Neuronal stem cell (in vitro differentiated cells): Measurements from ENCODE around the gene PSAT1.

ENCODE experiments used
- DNase-seq: peaks from one replicate; pipeline ENCODE4 v3.0.0-alpha.2; 2013; ENCODE audit warnings: low spot score
- H2AFZ ChIP-seq: one replicate; pipeline ENCODE4 v1.6.1; 2013; ENCODE audit warnings: mild to moderate bottlenecking, low read length, inconsistent platforms
- H2AK5ac ChIP-seq: 2 replicates; pipeline ENCODE4 v1.6.1; 2013; ENCODE audit warnings: low read depth, mild to moderate bottlenecking, inconsistent platforms, low read length, moderate library complexity, mixed read lengths
- H2BK120ac ChIP-seq: 2 replicates; pipeline ENCODE4 v1.6.1; 2013; ENCODE audit warnings: low read depth, mild to moderate bottlenecking, inconsistent platforms, low read length, moderate library complexity, mixed read lengths
- H2BK12ac ChIP-seq: one replicate; pipeline ENCODE4 v1.6.1; 2013; ENCODE audit warnings: low read length, inconsistent platforms
- H2BK15ac ChIP-seq: 2 replicates; pipeline ENCODE4 v1.6.1; 2013; ENCODE audit warnings: mild to moderate bottlenecking, low read length, inconsistent platforms, mixed read lengths
- H2BK5ac ChIP-seq: one replicate; pipeline ENCODE4 v1.6.1; 2013; ENCODE audit warnings: inconsistent platforms, mild to moderate bottlenecking, low read length, moderate library complexity
- H3K14ac ChIP-seq: one replicate; pipeline ENCODE4 v1.6.1; 2013; ENCODE audit warnings: low read length, inconsistent platforms
- H3K18ac ChIP-seq: 2 replicates; pipeline ENCODE4 v1.6.1; 2013; ENCODE audit warnings: low read length, inconsistent platforms
- H3K23ac ChIP-seq: 2 replicates; pipeline ENCODE4 v1.6.1; 2013; ENCODE audit warnings: low read depth, mild to moderate bottlenecking, mixed read lengths, low read length, inconsistent platforms; ENCODE audit not compliant: poor library complexity
- H3K27ac ChIP-seq: replicated peaks from 3 replicates; pipeline ENCODE4 v1.5.1; 2013; ENCODE audit warnings: low read length, inconsistent platforms
- H3K27me3 ChIP-seq, 3 experiments: 2 replicates each; pipeline ENCODE4 v1.6.1; 2013; ENCODE audit warnings: low read length in 3 of 3, mild to moderate bottlenecking in 2 of 3, inconsistent platforms in 1 of 3, low read depth in 1 of 3, mixed read lengths in 1 of 3, moderate library complexity in 1 of 3; ENCODE audit not compliant: control insufficient read depth in 3 of 3, insufficient read depth in 3 of 3
- H3K36me3 ChIP-seq, 2 donors: replicated peaks in 1 of 2; 2 replicates each; pipeline ENCODE4 v1.6.1; 2013; ENCODE audit warnings: low read length in 2 of 2; ENCODE audit not compliant: control insufficient read depth in 2 of 2, insufficient read depth in 2 of 2
- H3K4ac ChIP-seq: 2 replicates; pipeline ENCODE4 v1.6.1; 2013; ENCODE audit warnings: inconsistent platforms, mild to moderate bottlenecking, low read length, moderate library complexity
- H3K4me1 ChIP-seq, 2 donors: 1 replicate in 1 of 2; 2 replicates in 1 of 2; pipeline ENCODE4 v1.6.1; 2013; ENCODE audit warnings: low read length in 2 of 2, low read depth in 1 of 2; ENCODE audit not compliant: control insufficient read depth in 2 of 2, insufficient read depth in 1 of 2
- H3K4me2 ChIP-seq: one replicate; pipeline ENCODE4 v1.6.1; 2013; ENCODE audit warnings: mild to moderate bottlenecking, low read length, inconsistent platforms; ENCODE audit not compliant: insufficient read depth, poor library complexity, severe bottlenecking
- H3K4me3 ChIP-seq, 2 donors: 2 replicates each; pipeline ENCODE4 v1.5.1; 2013; ENCODE audit warnings: low read length in 2 of 2, mild to moderate bottlenecking in 2 of 2, inconsistent platforms in 1 of 2, moderate library complexity in 1 of 2
- H3K79me1 ChIP-seq: one replicate; pipeline ENCODE4 v1.6.1; 2013; ENCODE audit warnings: low read depth, mild to moderate bottlenecking, inconsistent platforms, low read length, moderate library complexity
- H3K9ac ChIP-seq: one replicate; pipeline ENCODE4 v1.6.1; 2013; ENCODE audit warnings: mild to moderate bottlenecking, low read depth, low read length, inconsistent platforms; ENCODE audit not compliant: poor library complexity
- H3K9me3 ChIP-seq, 2 donors: replicated peaks in 1 of 2; 2 replicates each; pipeline versions ENCODE3 to v1.6.1; 2013; ENCODE audit warnings: low read length in 2 of 2, mild to moderate bottlenecking in 2 of 2, inconsistent platforms in 1 of 2, low read depth in 1 of 2, mixed read lengths in 1 of 2, moderate library complexity in 1 of 2; ENCODE audit not compliant: control insufficient read depth in 2 of 2, insufficient read depth in 1 of 2
- H4K8ac ChIP-seq: one replicate; pipeline ENCODE4 v1.6.1; 2013; ENCODE audit warnings: low read depth, mild to moderate bottlenecking, inconsistent platforms, low read length, moderate library complexity
- H4K91ac ChIP-seq: one replicate; pipeline ENCODE4 v1.6.1; 2013; ENCODE audit warnings: low read length, low read depth, mild to moderate bottlenecking, inconsistent platforms; ENCODE audit not compliant: poor library complexity
- WGBS, 2 donors: extraction: QIAGEN DNeasy Blood & Tissue Kit; methylation state at CpG; one replicate each; pipeline ENCODE4 v1.1.7; 2013; ENCODE audit warnings: missing lambda C conversion rate in 2 of 2, mixed read lengths in 1 of 2; ENCODE audit not compliant: insufficient read length in 2 of 2, insufficient replicate concordance in 1 of 2; ENCODE audit errors: extremely low coverage in 2 of 2; 5-methylcytosine and 5-hydroxymethylcytosine counted together

The PSAT1 gene

GRCh38 chr9:78292026-78292425 lies 4.9 kb upstream of the PSAT1 start:
- H4K91ac ChIP-seq: no peak overlapping the region
- peaks cover 5 to 14% of the 10 kb centered on the region in 2 donors for H3K4me1 ChIP-seq
- no peak overlapping the region for H2BK12ac ChIP-seq
- no peak overlapping the region for H3K4me2 ChIP-seq
- H2BK120ac ChIP-seq: no peak overlapping the region
- no peak overlapping the region for H2BK15ac ChIP-seq
- no peak overlapping the region for H3K4ac ChIP-seq
- H2AFZ ChIP-seq: peak overlapping the region; percentile 57
- H3K9me3 ChIP-seq: no peaks in the 10 kb centered on the region
- H3K14ac ChIP-seq: no peak overlapping the region
- H3K27me3 ChIP-seq: no peaks in the 10 kb centered on the region
- no peak overlapping the region for H4K8ac ChIP-seq
- no peak overlapping the region for H3K27ac ChIP-seq
- H3K79me1 ChIP-seq: no peaks in the 10 kb centered on the region
- H3K23ac ChIP-seq: no peak overlapping the region
- no peak overlapping the region for H3K9ac ChIP-seq
- no peak for DNase-seq
- H3K18ac ChIP-seq: no peak overlapping the region
- H2AK5ac ChIP-seq: no peak overlapping the region
- H2BK5ac ChIP-seq: no peak overlapping the region
- H3K36me3 ChIP-seq: no peaks in the 10 kb centered on the region
- no peak overlapping the region for H3K4me3 ChIP-seq
- no CpG with 5 or more reads among the region's 6 CpGs for WGBS, 2 donors

- Histone ChIP-seq H3K9me3 (no peaks in the 10 kb centered on the region), H3K4me3 (no peak overlapping the region), H2AFZ (no peak overlapping the region), H3K14ac (no peak overlapping the region), H3K79me1 (peaks cover 4% of the 10 kb centered on the region), H3K4ac (no peak overlapping the region), H3K23ac (no peak overlapping the region), H2BK12ac (no peak overlapping the region), H2BK5ac (no peak overlapping the region), H3K4me1 (peaks cover 5 to 14% of the 10 kb centered on the region in 2 donors), H3K9ac (no peak overlapping the region), H4K91ac (no peak overlapping the region), H3K27ac (no peak overlapping the region), H2BK15ac (no peak overlapping the region), H4K8ac (no peak overlapping the region), H3K4me2 (no peak overlapping the region), H3K18ac (no peak overlapping the region), H3K36me3 (no peaks in the 10 kb centered on the region), H2BK120ac (no peak overlapping the region), H2AK5ac (no peak overlapping the region), H3K27me3 (no peaks in the 10 kb centered on the region)
- DNase-seq: no peak
- WGBS, 2 donors: no CpG with 5 or more reads among the region's 9 CpGs
Measured at GRCh38 chr9:78292716-78293497, 4.0 kb upstream of the PSAT1 start.

- Histone ChIP-seq H2BK120ac (no peak overlapping the region), H3K4me1 (peaks cover 5 to 14% of the 10 kb centered on the region in 2 donors), H4K91ac (no peak overlapping the region), H3K23ac (no peak overlapping the region), H3K9ac (no peak overlapping the region), H3K27me3 (no peaks in the 10 kb centered on the region), H3K36me3 (peaks cover 0 to 6% of the 10 kb centered on the region in 2 donors), H3K18ac (no peak overlapping the region), H2BK12ac (no peak overlapping the region), H3K4me2 (no peak overlapping the region), H2AFZ (no peak overlapping the region), H3K27ac (no peak overlapping the region), H2AK5ac (no peak overlapping the region), H4K8ac (no peak overlapping the region), H3K79me1 (peaks cover 4% of the 10 kb centered on the region), H3K9me3 (no peaks in the 10 kb centered on the region), H3K14ac (no peak overlapping the region), H3K4ac (no peak overlapping the region), H3K4me3 (no peak overlapping the region), H2BK15ac (no peak overlapping the region), H2BK5ac (no peak overlapping the region)
- no peak for DNase-seq
- WGBS, 2 donors: no CpG with 5 or more reads among the region's 5 CpGs
Measured at GRCh38 chr9:78294290-78295176, 2.4 kb upstream of the PSAT1 start.

- Histone ChIP-seq H3K4me1 (peaks cover 5 to 14% of the 10 kb centered on the region in 2 donors), H2AK5ac (no peak overlapping the region), H3K18ac (peak overlapping the region; percentile 6), H3K27ac (peak overlapping the region; percentile 16), H3K4me3 (no peak overlapping the region), H2BK15ac (no peak overlapping the region), H4K91ac (no peak overlapping the region), H3K9ac (no peak overlapping the region), H2BK5ac (no peak overlapping the region), H3K79me1 (peaks cover 4% of the 10 kb centered on the region), H3K9me3 (no peaks in the 10 kb centered on the region), H2AFZ (peak overlapping the region; percentile 92), H3K4ac (no peak overlapping the region), H4K8ac (no peak overlapping the region), H3K4me2 (no peak overlapping the region), H3K36me3 (peaks cover under 1 to 11% of the 10 kb centered on the region in 2 donors), H3K23ac (no peak overlapping the region), H3K27me3 (no peaks in the 10 kb centered on the region), H2BK120ac (no peak overlapping the region), H3K14ac (no peak overlapping the region), H2BK12ac (no peak overlapping the region)
- WGBS, 2 donors: no CpG with 5 or more reads among the region's 3 CpGs
- DNase-seq: no peak
Measured at GRCh38 chr9:78295177-78295575, 1.7 kb upstream of the PSAT1 start.
